Fibroblast of skin of right biceps (primary cell): ENCODE results near the gene DAAM2.

ENCODE experiments used
- DNase-seq: peaks from one replicate; pipeline ENCODE4 v3.0.0-alpha.2; 2013

DAAM2 gene

GRCh38 chr6:39820553-39820952, 28.4 kb downstream of the DAAM2 start:
- DNase-seq, result no peak

- no peak for DNase-seq
Observed at GRCh38 chr6:39821046-39821740, 29.0 kb downstream of the DAAM2 start.

GRCh38 chr6:39821742-39822532, 29.8 kb downstream of the DAAM2 start:
- DNase-seq, result no peak

- no peak for DNase-seq
Observed at GRCh38 chr6:39822846-39823815, 31.0 kb downstream of the DAAM2 start.

- no peak for DNase-seq
Observed at GRCh38 chr6:39824030-39824926, 32.1 kb downstream of the DAAM2 start.

- DNase-seq, result no peak
Observed at GRCh38 chr6:39829331-39829730, 37.2 kb downstream of the DAAM2 start.

GRCh38 chr6:39830444-39830843, 38.3 kb downstream of the DAAM2 start:
- no peak for DNase-seq

- DNase-seq, result no peak
Observed at GRCh38 chr6:39831701-39832100, 39.5 kb downstream of the DAAM2 start.

GRCh38 chr6:39834278-39834677, 42.1 kb downstream of the DAAM2 start:
- DNase-seq, result no peak

GRCh38 chr6:39834866-39835265, 42.7 kb downstream of the DAAM2 start:
- DNase-seq, result no peak

GRCh38 chr6:39835821-39836295, 43.7 kb downstream of the DAAM2 start:
- DNase-seq, result peak; percentile 98

- DNase-seq, result peak; percentile 51
Observed at GRCh38 chr6:39836606-39837005, 44.4 kb downstream of the DAAM2 start.

- no peak for DNase-seq
Observed at GRCh38 chr6:39839445-39839844, 47.3 kb downstream of the DAAM2 start.

GRCh38 chr6:39840781-39841180, 48.6 kb downstream of the DAAM2 start:
- DNase-seq, result no peak

- no peak for DNase-seq
Observed at GRCh38 chr6:39841291-39841690, 49.1 kb downstream of the DAAM2 start.

- DNase-seq, result no peak
Observed at GRCh38 chr6:39841923-39842322, 49.7 kb downstream of the DAAM2 start.

GRCh38 chr6:39843305-39844020, 51.3 kb downstream of the DAAM2 start:
- DNase-seq, result peak; percentile 48

- DNase-seq, result no peak
Observed at GRCh38 chr6:39844866-39845265, 52.7 kb downstream of the DAAM2 start.

GRCh38 chr6:39847221-39847620, 55.0 kb downstream of the DAAM2 start:
- DNase-seq, result no peak

GRCh38 chr6:39848171-39848570, 56.0 kb downstream of the DAAM2 start:
- DNase-seq, result no peak

- no peak for DNase-seq
Observed at GRCh38 chr6:39849228-39849627, 57.1 kb downstream of the DAAM2 start.
